ENCODE measurements around the gene NRG2.

GRCh38 chr5:139798883-139799282, 244.2 kb downstream of the NRG2 start:
- TF ChIP-seq EZH2 (IDR thresholded peaks at IDR 0.05; ENCODE audit: borderline replicate concordance, low read depth, low read length, poor library complexity, severe bottlenecking) (no peak), CTCF (conservative IDR thresholded peaks at IDR 0.05; ENCODE audit: low read depth, low read length) (no peak)
